ENCODE measurements around the gene APBA3. TPM values are rescaled to one million over a fixed set of nuclear protein-coding genes. Genes with fewer than 3 reads are reported as not detected.

The APBA3 gene
- total and polyA plus RNA-seq, 4 donors: 16.5 to 38.0 (median 22.6) TPM

DNA sequence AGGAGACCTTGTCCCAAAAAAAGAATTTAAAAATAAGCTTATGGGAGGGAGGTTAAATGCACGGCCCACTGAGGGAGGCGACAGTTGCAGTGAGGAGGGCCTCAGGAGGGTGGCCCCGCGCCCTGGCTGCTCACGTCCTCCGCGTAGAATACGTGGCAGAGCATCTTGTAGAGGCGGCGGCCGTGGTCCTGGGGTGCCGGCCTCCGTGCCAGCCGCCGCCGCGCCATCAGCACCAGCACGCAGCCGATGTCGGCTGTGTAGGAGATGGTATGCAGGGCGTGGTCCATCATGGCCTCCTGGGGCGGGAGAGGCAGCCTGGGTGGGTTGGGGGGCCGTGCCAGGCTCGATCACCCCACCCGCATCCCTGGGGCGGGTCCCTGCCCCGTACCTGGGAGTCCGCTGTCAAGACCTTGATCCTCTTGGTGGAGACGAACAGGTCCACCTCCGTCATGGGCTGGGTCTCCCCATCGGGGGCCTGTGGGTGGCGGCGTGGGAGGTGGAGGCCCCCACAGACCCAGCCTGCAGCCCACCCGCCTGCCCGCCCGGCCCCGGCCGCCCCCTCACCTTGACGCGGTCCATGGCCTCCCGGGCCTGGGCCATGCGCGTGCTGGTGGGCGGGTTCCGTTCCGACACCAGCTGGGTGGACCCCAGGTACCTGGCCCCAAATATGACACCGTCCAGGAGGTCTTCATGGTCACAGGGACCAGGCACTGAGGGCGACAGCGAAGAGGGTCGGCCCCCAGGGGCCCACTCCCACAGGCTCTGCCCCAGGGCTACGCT lies 7.7 kb downstream of the APBA3 start:
- 94 to 97% methylated on average over 50 to 51 of the region's 51 CpGs for WGBS, 2 donors
- TF ChIP-seq, protein P1, sequence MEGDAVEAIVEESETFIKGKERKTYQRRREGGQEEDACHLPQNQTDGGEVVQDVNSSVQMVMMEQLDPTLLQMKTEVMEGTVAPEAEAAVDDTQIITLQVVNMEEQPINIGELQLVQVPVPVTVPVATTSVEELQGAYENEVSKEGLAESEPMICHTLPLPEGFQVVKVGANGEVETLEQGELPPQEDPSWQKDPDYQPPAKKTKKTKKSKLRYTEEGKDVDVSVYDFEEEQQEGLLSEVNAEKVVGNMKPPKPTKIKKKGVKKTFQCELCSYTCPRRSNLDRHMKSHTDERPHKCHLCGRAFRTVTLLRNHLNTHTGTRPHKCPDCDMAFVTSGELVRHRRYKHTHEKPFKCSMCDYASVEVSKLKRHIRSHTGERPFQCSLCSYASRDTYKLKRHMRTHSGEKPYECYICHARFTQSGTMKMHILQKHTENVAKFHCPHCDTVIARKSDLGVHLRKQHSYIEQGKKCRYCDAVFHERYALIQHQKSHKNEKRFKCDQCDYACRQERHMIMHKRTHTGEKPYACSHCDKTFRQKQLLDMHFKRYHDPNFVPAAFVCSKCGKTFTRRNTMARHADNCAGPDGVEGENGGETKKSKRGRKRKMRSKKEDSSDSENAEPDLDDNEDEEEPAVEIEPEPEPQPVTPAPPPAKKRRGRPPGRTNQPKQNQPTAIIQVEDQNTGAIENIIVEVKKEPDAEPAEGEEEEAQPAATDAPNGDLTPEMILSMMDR (IDR thresholded peaks at IDR 0.05; ENCODE audit: control extremely low read depth, extremely low read depth): no peak
- H3K9me3 ChIP-seq (ENCODE audit: control insufficient read depth in 4 of 4, insufficient read depth in 3 of 4, low read length in 3 of 4): peaks cover 0 to 4% (median 0%) of the 10 kb centered on the region in 4 donors
- no peak overlapping the region for H3K4me3 ChIP-seq
- no peaks in the 10 kb centered on the region for H3K27me3 ChIP-seq (ENCODE audit: control insufficient read depth in 3 of 3, insufficient read depth in 3 of 3, low read length in 2 of 3)
- no peak for ATAC-seq (ENCODE audit: insufficient read depth, low FRiP score)
- H3K36me3 ChIP-seq (ENCODE audit: control insufficient read depth in 4 of 4, insufficient read depth in 4 of 4, low read length in 4 of 4): peaks cover 3 to 35% (median 13%) of the 10 kb centered on the region in 4 donors
- no peaks in the 10 kb centered on the region for H3K4me1 ChIP-seq (ENCODE audit: control insufficient read depth in 5 of 5, insufficient read depth in 5 of 5, low read length in 5 of 5)
- H3K9ac ChIP-seq (ENCODE audit: insufficient read depth in 1 of 2, low read length in 2 of 2): no peak overlapping the region
- DNase-seq: no peak
- H3K27ac ChIP-seq (ENCODE audit: low read depth in 1 of 2, low read length in 1 of 2): no peak overlapping the region

DNA sequence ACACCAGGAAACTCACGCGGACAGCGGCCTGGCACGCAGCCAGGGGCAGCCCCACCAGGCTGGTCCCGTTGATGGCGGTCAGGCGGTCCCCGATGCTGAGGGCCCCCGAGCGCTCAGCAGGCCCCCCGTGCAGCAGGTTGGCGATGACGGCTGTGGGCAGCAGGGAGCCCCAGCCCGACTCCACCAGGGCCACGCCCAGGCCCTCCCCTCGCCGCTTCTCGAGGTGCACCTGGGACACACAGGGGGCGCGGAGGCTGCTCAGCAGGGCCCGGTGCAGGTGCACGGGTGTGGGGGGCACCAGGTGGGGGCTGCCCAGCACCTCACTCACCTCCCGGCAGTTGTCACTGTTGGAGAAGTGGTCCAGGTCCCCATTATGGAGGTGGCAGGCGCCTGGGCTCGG lies 9.0 kb downstream of the APBA3 start:
- Histone ChIP-seq H3K27me3 (ENCODE audit: control insufficient read depth in 3 of 3, insufficient read depth in 3 of 3, low read length in 2 of 3) (no peaks in the 10 kb centered on the region), H3K9me3 (ENCODE audit: control insufficient read depth in 4 of 4, insufficient read depth in 3 of 4, low read length in 3 of 4) (peaks cover 0 to 4% (median 0%) of the 10 kb centered on the region in 4 donors), H3K4me1 (ENCODE audit: control insufficient read depth in 5 of 5, insufficient read depth in 5 of 5, low read length in 5 of 5) (no peaks in the 10 kb centered on the region), H3K36me3 (ENCODE audit: control insufficient read depth in 4 of 4, insufficient read depth in 4 of 4, low read length in 4 of 4) (peaks cover 3 to 35% (median 11%) of the 10 kb centered on the region in 4 donors), H3K9ac (ENCODE audit: insufficient read depth in 1 of 2, low read length in 2 of 2) (no peak overlapping the region), H3K27ac (ENCODE audit: low read depth in 1 of 2, low read length in 1 of 2) (no peak overlapping the region), H3K4me3 (no peak overlapping the region)
- TF ChIP-seq, protein P1 (IDR thresholded peaks at IDR 0.05; ENCODE audit: control extremely low read depth, extremely low read depth): no peak
- ATAC-seq (ENCODE audit: insufficient read depth, low FRiP score) (no peak), DNase-seq (no peak)
- 90 to 94% methylated on average over 25 of the region's 25 CpGs for WGBS, 2 donors

DNA sequence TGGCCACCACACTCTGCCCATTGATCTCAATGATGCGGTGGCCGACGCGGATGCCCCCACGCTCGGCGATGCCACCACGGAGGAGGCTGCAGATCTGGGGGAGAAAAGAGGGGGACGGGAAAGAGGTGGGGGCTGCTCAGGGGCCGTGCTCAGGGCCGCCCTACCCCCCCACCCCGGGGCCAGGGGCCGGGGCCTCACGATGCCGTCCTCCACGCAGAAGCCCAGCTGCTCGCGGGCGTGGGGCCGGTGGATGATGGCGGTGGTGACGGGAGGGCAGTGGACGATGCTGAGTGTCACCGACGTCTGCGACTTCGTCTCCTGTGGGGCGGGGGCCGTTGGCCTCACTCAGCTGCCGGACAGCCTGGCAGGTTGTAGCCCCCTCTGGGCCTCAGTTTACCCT lies 10.3 kb downstream of the APBA3 start:
- H3K9ac ChIP-seq (ENCODE audit: insufficient read depth in 1 of 2, low read length in 2 of 2): no peak overlapping the region
- no peaks in the 10 kb centered on the region for H3K27me3 ChIP-seq (ENCODE audit: control insufficient read depth in 3 of 3, insufficient read depth in 3 of 3, low read length in 2 of 3)
- DNase-seq: no peak
- peaks cover 0 to 4% (median 0%) of the 10 kb centered on the region in 4 donors for H3K9me3 ChIP-seq (ENCODE audit: control insufficient read depth in 4 of 4, insufficient read depth in 3 of 4, low read length in 3 of 4)
- no peak overlapping the region for H3K27ac ChIP-seq (ENCODE audit: low read depth in 1 of 2, low read length in 1 of 2)
- TF ChIP-seq, protein P1 (IDR thresholded peaks at IDR 0.05; ENCODE audit: control extremely low read depth, extremely low read depth): no peak
- no peaks in the 10 kb centered on the region for H3K4me1 ChIP-seq (ENCODE audit: control insufficient read depth in 5 of 5, insufficient read depth in 5 of 5, low read length in 5 of 5)
- ATAC-seq (ENCODE audit: insufficient read depth, low FRiP score): no peak
- H3K36me3 ChIP-seq (ENCODE audit: control insufficient read depth in 4 of 4, insufficient read depth in 4 of 4, low read length in 4 of 4): peaks cover 3 to 35% (median 10%) of the 10 kb centered on the region in 4 donors
- H3K4me3 ChIP-seq: no peak overlapping the region
- 94 to 96% methylated on average over 23 to 30 of the region's 30 CpGs for WGBS, 2 donors

Measured in lung (tissue), 12 donors.